Smooth muscle cell (in vitro differentiated cells): ENCODE data around the gene ZBTB24. TPM values are rescaled to one million over a fixed set of nuclear protein-coding genes. Genes with fewer than 3 reads are reported as not detected.

Source experiments
- DNase-seq: peaks from one replicate; lab custom pipeline; 2025; ENCODE audit not compliant: unreplicated experiment; lab: John Stamatoyannopoulos, UW
- H2AFZ ChIP-seq: fragments of 200-600 bp; sonication (generic); 2 replicates; pipeline ENCODE4 v1.6.0; 2016; ENCODE audit warnings: antibody characterized with exemption, low read depth, mild to moderate bottlenecking
- H3F3A ChIP-seq: fragments of 200-600 bp; sonication (generic); 2 replicates; pipeline ENCODE4 v1.6.0; 2017; ENCODE audit warnings: antibody characterized with exemption, low read depth
- H3K27ac ChIP-seq: fragments of 200-600 bp; sonication (generic); 2 replicates; pipeline ENCODE4 v1.5.1; 2016; ENCODE audit warnings: low read depth, mild to moderate bottlenecking
- H3K27me3 ChIP-seq: fragments of 200-600 bp; sonication (generic); 2 replicates; pipeline ENCODE4 v1.6.1; 2016; ENCODE audit warnings: low read depth, mild to moderate bottlenecking
- H3K36me3 ChIP-seq: fragments of 200-600 bp; sonication (generic); 2 replicates; pipeline ENCODE4 v1.5.1; 2016; ENCODE audit warnings: low read depth
- H3K4me1 ChIP-seq: fragments of 200-600 bp; sonication (generic); 2 replicates; pipeline ENCODE4 v1.5.1; 2016; ENCODE audit warnings: low read depth
- H3K4me2 ChIP-seq: fragments of 200-600 bp; sonication (generic); 2 replicates; pipeline ENCODE4 v1.6.0; 2016; ENCODE audit warnings: mild to moderate bottlenecking
- H3K4me3 ChIP-seq: fragments of 200-600 bp; sonication (generic); 2 replicates; pipeline ENCODE4 v1.5.1; 2016; ENCODE audit warnings: mild to moderate bottlenecking
- H3K79me2 ChIP-seq: fragments of 200-600 bp; sonication (generic); 2 replicates; pipeline ENCODE4 v1.6.0; 2016; ENCODE audit warnings: low read depth, mild to moderate bottlenecking
- H3K9ac ChIP-seq: fragments of 200-600 bp; sonication (generic); 2 replicates; pipeline ENCODE4 v1.6.0; 2016; ENCODE audit warnings: low read depth
- H3K9me3 ChIP-seq: fragments of 200-600 bp; sonication (generic); replicated peaks from 2 replicates; pipeline ENCODE4 v1.5.1; 2016; ENCODE audit warnings: low read depth
- H4K20me1 ChIP-seq: fragments of 200-600 bp; sonication (generic); 2 replicates; pipeline ENCODE4 v1.6.0; 2016; ENCODE audit warnings: low read depth
- CTCF ChIP-seq: fragments of 200-600 bp; sonication (generic); IDR thresholded peaks from 2 replicates; pipeline ENCODE4 v1.5.1; 2017; ENCODE audit warnings: borderline replicate concordance, mild to moderate bottlenecking, antibody characterized with exemption; ENCODE audit not compliant: insufficient read depth, poor library complexity, severe bottlenecking
- WGBS: methylation state at CpG from one replicate; pipeline ENCODE4 v1.1.7; 2016; ENCODE audit warnings: low lambda C conversion rate; 5-methylcytosine and 5-hydroxymethylcytosine counted together
- polyA plus RNA-seq: library from polyadenylated mRNA; unstranded; fragments of >200 nt; fragmentation: Nextera tagmentation; extraction: Ambion mirVana; gene quantifications from 2 replicates; pipeline ENCODE4 v1.2.1, GENCODE V29; 2016
- total RNA-seq: library from RNA; depleted of rRNA; stranded (reverse); fragments of >200 nt; gene quantifications from 2 replicates; pipeline ENCODE4 v1.2.3, GENCODE V29; 2014

ZBTB24 gene
- total and polyA plus RNA-seq, 2 experiments from 2014 or later = 1.3 to 6.6 TPM

GRCh38 chr6:109453156-109453555, 29.9 kb downstream of the ZBTB24 start:
- Histone ChIP-seq H3K4me2 (no peak overlapping the region), H2AFZ (no peak overlapping the region), H3K36me3 (no peaks in the 10 kb centered on the region), H3K27me3 (no peaks in the 10 kb centered on the region), H3K9ac (no peak overlapping the region), H3K4me1 (peaks cover 7% of the 10 kb centered on the region), H3K9me3 (no peaks in the 10 kb centered on the region), H3K27ac (no peak overlapping the region), H3K4me3 (no peak overlapping the region), H4K20me1 (no peaks in the 10 kb centered on the region), H3F3A (no peaks in the 10 kb centered on the region), H3K79me2 (no peaks in the 10 kb centered on the region)
- TF ChIP-seq CTCF = no peak
- DNase-seq = no peak
- 92% methylated on average over 2 of the region's 2 CpGs for WGBS

- WGBS = 96% methylated on average over 9 of the region's 9 CpGs
- no peak overlapping the region for H3K27ac ChIP-seq
- TF ChIP-seq CTCF = no peak
- no peak overlapping the region for H3K4me2 ChIP-seq
- H3F3A ChIP-seq = no peaks in the 10 kb centered on the region
- H3K9ac ChIP-seq = no peak overlapping the region
- H3K36me3 ChIP-seq = no peaks in the 10 kb centered on the region
- no peak overlapping the region for H3K4me3 ChIP-seq
- no peaks in the 10 kb centered on the region for H3K9me3 ChIP-seq
- no peak overlapping the region for H2AFZ ChIP-seq
- H3K27me3 ChIP-seq = no peaks in the 10 kb centered on the region
- H3K79me2 ChIP-seq = no peaks in the 10 kb centered on the region
- H4K20me1 ChIP-seq = no peaks in the 10 kb centered on the region
- no peak for DNase-seq
- peaks cover 7% of the 10 kb centered on the region for H3K4me1 ChIP-seq
Observed at GRCh38 chr6:109452181-109452580, 30.8 kb downstream of the ZBTB24 start.

- H3K27ac ChIP-seq = no peak overlapping the region
- H3K4me3 ChIP-seq = no peak overlapping the region
- no peak overlapping the region for H3K4me2 ChIP-seq
- no peaks in the 10 kb centered on the region for H3K27me3 ChIP-seq
- DNase-seq = no peak
- no peak overlapping the region for H3K9ac ChIP-seq
- WGBS = 94% methylated on average over 7 of the region's 7 CpGs
- peaks cover 2% of the 10 kb centered on the region for H3K4me1 ChIP-seq
- H3F3A ChIP-seq = no peaks in the 10 kb centered on the region
- no peaks in the 10 kb centered on the region for H3K36me3 ChIP-seq
- no peak overlapping the region for H2AFZ ChIP-seq
- H3K79me2 ChIP-seq = no peaks in the 10 kb centered on the region
- H4K20me1 ChIP-seq = no peaks in the 10 kb centered on the region
- no peak for TF ChIP-seq CTCF
- no peaks in the 10 kb centered on the region for H3K9me3 ChIP-seq
Observed at GRCh38 chr6:109451376-109451775, 31.6 kb downstream of the ZBTB24 start.

GRCh38 chr6:109450801-109451200, 32.2 kb downstream of the ZBTB24 start:
- DNase-seq = no peak
- Histone ChIP-seq H2AFZ (no peak overlapping the region), H4K20me1 (no peaks in the 10 kb centered on the region), H3F3A (no peaks in the 10 kb centered on the region), H3K36me3 (no peaks in the 10 kb centered on the region), H3K9ac (no peak overlapping the region), H3K4me3 (no peak overlapping the region), H3K4me2 (no peak overlapping the region), H3K27me3 (no peaks in the 10 kb centered on the region), H3K9me3 (no peaks in the 10 kb centered on the region), H3K27ac (no peak overlapping the region), H3K79me2 (no peaks in the 10 kb centered on the region), H3K4me1 (no peaks in the 10 kb centered on the region)
- TF ChIP-seq CTCF = no peak
- WGBS = 99% methylated on average over 3 of the region's 3 CpGs
